Effector CD4-positive, alpha-beta T cell (primary cell): ENCODE measurements around the gene DEGS2.
"Not testable (repeated sequence)": the region's sequence is repeated elsewhere in the genome, so short reads cannot be mapped to it uniquely, and the experiment has no call there.

Source experiments
- DNase-seq: peaks from one replicate; pipeline ENCODE4 v3.0.0-alpha.2; 2020

Gene DEGS2

DNA sequence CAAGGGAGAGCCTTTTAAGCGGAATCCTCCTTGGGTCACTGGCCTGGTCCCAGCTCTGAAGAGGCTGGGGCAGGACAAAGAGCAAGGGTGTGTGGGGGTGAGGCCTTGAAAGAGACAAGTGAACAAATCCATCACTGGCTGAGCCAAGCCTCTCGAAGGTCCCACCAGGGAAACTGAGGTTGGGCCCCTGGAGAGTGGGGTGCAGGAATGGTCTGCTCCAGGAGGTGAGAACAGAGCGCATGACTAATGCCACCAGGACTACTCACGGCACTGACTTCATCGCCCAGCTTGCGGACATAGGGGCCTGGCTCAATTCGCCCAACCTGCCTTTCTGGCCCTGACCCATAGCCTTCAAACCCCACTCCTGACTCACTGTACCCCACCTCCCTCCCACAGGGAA is 19.2 kb upstream of the DEGS2 start:
- DNase-seq, result no peak

DNA sequence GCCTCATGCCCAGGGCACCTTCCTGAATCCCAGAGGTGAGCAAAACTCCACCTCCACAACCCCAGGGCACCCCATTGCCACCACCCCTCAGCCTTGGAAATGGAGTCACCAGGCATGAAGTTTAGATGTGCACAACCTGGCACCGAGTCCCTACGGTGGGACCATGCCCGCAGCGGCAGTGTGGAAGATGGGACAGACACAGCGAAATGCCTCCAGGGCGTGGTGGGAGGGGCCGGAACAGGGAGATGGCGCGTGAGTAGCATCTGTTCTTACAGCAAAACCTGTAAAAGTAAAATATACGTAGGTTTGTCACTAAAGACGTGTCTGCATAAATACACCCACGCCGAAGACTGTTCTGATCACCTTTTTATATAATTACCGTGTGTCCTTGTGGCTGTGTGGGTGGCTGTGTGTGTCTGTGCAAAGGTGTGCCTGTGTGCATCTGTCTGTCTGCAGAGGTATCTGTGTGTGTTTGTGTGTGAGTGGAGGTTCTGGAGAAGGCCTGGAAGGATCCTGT is 17.4 kb upstream of the DEGS2 start:
- no peak for DNase-seq

DNA sequence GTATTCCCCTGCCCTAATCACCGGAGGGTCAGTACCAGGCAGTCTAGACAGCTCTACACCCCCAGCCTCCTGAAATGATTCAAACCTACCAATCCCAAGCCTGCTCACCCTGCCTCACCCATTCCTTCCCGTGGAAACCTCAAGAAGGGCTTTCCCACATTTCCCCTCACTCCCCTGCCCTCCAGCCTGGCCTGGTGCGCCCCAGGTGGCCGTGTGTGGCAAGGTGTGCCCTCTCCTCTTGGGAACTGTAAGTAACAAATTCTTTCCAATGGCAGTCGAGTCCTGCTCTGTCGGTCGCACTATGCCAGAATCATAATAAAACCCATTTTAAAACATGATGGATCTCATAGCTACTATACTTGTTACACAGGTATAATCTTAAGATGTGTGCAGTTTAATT is 13.9 kb upstream of the DEGS2 start:
- DNase-seq, result no peak

DNA sequence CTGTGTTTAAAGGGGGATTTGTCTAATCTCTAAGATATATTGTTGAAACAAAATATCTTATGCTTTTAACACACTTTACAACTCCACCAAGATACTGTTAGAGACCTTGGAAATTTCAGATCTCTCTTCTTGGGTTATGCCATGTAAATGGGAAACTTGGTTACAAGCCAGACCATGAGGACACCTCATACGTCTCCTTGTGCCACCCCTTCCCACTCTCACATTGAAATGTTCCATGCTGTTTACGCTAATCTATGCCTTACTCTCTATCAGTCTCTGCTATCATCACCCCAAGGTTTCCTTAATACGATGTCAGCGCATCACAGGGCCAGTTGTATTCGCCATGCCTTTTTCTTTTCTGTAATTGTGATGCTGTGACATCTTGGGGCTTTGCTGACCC is 13.4 kb upstream of the DEGS2 start:
- DNase-seq, result no peak

DNA sequence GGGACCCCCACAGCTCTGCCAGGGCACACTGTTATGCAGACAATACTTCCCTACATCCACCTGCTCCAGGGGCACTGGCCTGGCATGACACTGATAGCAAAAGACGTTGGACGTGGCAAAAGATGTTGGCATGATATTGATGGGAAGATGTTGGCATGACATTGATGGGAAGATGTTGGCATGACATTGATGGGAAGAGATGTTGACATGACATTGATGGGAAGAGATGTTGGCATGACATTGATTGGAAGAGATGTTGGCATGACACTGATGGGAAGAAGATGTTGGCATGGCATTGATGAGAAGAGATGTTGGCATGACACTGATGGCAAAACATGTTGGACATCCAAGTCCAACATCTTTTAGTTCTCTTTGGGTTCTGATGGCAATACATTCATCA is 11.4 kb upstream of the DEGS2 start:
- no peak for DNase-seq

DNA sequence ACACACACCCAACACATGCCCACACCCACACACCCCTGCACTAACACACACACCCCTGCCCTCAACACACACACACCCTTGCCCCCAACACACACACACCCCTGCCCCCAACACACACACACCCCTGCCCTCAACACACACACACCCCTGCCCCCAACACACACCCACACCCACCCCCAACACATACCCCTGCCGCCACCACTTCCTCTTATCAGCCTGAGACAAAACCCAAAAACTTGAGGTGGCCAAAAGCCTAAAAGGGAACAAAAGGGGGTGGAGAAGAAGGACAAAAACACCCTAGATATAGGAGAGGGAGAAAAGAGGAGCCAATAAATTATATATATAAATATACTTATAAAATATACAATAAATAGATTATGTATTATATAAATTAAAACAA is 9.1 kb upstream of the DEGS2 start:
- DNase-seq, result no peak

DNA sequence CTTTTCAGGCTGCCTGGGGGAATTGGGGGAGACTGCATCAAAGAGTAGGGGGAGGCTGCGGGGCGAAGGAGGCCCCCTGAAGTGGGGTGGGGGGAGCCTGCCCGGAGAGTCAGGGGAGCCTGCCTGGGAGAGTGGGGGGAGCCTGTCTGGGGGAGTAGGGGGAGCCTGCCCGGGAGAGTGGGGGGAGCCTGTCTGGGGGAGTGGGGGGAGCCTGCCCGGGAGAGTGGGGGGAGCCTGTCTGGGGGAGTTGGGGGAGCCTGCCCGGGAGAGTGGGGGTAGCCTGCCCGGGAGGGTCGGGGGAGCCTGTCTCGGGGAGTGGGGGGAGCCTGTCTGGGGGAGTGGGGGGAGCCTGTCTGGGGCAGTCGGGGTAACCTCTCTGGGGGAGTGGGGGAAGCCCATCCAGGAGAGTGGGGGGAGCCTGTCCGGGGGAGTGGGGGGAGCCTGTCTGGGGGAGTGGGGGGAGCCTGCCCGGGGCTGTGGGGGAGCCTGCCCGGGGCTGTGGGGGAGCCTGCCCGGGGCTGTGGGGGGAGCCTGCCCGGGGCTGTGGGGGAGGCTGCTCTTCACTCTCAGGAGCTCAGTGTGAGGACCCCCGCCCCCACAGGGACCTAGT is 6.5 kb upstream of the DEGS2 start:
- no peak for DNase-seq

DNA sequence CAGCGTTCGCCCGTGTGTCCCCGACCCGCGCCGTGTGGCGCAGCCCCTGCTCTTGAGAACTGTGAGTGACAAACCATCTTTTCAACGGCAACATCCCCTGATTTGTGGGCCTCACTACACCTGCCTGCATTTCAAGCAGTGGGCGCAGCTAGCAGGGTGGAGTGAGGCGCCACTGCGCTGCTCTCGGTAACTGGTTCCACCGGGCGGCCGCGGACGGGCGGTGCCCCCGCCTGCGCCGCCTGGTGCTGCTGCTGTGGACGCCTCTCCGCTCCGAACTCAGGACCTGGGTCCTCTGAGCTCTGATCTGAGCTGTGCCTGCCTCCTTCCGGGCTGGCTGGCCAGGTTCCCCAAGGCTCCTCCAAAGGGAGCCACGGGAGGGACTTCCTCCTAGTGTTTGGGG is 5.9 kb upstream of the DEGS2 start:
- no peak for DNase-seq

DNA sequence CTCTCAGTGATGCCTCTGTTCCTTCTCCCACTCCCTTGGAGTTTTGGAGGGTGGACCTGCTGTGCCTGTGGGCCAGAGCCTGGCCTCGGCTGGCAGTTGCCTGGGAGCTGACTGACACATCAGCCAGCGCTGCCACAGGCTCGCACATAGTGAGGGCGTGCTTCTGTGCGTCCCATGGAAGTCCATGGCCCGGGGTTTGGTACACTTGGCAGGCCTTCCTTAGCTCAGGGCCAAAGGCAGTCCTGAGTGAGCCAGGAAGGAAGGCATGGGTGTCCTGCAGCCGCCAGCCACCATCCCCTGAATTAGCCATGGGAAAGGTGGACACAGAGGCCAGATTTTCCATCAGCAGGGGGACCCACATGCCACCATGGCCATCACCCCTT is 1.1 kb upstream of the DEGS2 start:
- DNase-seq, result no peak

DNA sequence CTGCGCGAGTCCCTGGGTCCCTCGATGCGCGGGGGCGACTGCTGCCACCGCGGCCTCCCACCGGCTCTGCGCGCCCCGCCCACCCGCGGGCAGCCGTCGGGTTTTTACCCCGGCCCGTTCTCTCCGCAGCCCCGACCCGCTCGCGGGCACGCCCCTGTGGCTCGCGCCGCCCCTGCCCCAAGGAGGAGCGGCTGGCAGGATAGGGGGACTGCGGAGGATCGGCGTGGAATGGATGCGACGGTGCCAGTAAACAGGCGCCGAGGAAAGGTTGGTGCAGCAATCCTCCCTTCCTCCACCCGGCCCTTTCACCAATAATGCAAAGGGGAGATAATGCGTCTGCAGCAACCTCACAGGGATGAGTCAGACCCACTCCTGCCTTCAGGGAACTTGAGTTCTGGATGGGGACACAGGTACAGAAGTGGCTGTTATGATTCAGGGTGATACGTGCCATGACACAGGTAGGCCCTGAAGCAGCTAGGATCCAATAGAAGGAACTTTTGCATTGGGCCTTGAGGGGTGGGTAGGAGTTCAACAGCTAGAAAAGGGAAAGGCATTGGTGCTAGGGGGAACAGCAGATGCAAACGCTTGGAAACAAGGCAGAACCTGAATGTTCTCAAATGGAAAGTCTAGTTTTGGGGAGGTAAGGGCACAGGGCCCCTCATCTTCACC is 554 bp upstream of the DEGS2 start:
- DNase-seq, result no peak

DNA sequence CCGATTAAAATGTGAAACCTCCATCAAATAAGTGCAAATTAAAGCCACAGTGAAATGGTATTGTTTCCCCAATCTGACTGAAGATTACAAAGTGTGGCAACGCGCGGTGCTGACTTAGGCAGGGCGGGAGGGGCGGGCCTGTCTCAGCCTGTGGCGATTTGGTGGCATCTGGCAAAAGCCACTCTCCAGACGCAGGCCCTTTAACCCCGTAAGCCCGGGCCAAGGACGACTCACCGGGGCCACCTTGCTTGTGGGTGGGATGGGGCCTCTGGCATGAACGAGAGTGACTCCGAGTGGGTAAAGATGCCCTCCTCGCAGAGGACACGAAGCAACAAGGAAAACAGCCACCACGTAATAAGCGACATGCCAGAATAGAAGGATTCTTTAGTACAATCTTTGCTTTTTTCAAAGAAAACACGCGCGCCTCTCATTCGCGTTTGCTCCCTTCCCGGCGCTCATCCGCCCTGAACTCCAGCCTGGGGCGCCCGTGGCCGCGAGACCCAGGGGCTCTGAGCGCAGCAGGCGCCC is 815 bp downstream of the DEGS2 start:
- no peak for DNase-seq

DNA sequence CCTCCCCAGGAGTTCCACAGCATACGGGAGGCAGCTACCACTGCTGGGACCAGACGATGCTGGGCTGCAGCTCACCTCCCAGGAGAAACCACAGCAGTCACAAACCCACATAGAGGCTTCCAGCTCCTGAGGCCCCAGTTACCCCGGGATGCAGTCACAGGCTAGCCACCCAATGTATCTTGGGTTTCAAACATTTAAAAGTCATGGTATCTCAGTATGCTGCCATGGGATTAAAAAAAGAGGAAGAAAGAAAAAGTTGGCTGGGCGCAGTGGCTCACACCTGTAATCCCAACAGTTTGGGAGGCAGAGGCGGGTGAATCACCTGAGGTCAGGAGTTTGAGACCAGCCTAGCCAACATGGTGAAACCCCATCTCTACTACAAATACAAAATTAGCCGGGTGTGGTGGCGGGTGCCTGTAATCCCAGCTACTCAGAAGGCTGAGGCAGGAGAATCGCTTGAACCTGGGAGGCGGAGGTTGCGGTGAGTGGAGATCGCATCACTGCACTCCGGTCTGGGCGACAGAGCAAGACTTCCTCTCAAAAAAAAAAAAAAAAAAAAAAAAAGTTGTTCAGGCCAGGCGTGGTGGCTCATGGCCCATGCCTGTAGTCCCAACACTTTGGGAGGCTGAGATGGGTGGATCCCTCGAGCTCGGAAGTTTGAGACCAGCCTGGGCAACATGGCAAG is 1.8 kb downstream of the DEGS2 start:
- not testable (repeated sequence) for DNase-seq

DNA sequence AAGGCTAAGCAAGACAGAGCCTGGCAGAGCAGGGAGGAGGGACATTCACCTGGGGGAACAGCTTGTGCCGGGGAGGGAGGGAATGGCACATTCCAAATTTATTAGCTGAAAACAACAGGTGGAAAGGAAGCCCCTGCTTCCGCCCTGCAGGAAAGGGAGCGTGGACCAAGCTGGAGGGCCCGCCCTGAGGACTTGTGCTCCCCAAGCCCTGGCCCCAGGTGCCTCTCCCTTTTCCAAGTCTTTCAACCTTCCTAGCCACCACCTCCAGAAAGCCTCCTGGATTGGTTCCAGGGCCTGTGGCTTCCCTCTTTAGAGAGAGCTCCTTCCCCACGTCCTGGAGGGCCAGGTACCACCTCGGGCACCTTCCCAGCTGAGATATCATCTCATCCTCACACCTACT is 2.7 kb downstream of the DEGS2 start:
- no peak for DNase-seq

DNA sequence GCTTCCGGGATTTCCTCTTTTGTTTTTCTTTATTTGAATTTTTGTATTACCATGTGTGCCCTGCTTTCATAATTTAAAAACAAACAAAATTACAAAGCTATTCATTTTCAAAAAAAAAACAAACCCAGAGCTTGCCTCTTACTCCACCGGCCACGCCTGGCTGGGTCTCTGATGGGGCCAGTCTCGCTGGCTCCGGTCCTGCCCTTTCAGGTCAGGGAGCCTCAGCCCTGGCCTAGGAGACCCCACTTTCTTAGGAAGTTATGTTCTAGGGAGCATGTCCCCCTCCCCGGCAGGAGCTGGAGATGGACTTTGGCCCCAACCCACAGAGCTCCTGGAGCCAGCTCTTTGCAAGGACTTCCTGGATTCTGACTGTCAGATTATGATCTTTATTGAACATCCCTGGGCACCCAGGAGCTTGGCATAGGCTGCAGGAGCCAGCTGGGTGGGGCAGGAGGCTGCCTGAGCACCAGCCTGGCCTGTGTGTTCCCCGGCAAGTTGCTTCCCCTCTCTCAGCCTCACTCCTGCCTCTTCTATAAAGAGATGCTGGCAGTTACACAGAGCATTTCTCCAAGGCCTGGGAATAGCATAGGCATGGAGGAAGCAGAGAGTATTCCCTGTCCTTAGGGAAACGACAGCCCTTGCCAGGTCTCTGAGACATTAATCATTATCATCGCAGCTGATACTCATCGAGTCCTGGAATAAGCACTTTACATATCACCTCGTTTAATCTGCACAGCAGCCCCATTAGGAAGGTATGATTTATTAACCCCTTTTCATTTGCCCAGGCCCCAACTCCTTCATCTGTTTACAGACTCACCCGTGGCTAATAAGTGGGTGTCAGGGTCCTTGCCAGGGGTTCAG is 3.5 kb downstream of the DEGS2 start:
- DNase-seq, result no peak

DNA sequence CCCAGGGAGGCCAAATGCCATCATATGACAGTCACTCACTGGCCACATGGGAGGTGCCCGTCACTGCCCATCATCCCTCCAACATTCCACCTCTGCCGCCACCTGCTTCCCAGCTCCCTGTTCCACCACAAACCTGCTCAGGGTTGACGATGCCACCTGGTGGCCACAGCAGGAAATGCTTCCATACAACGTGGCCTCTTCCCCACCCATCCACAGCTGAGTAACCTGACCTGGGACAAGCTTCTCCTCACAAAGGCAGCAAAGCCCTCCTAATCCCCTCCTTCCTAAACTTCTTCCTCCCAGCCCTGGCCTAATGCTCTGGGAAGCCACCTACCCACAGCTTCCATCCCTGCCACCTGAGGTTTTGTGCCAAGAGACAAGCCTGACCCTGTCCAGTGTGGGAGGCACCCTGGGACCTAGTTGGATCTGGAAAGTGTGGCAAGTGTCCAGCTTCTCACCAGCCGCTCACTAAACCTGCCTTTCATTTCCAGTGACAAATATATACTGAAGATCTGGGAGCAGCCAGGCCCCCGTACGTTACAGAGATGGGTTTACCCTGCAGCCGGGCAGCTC is 4.3 kb downstream of the DEGS2 start:
- no peak for DNase-seq

DNA sequence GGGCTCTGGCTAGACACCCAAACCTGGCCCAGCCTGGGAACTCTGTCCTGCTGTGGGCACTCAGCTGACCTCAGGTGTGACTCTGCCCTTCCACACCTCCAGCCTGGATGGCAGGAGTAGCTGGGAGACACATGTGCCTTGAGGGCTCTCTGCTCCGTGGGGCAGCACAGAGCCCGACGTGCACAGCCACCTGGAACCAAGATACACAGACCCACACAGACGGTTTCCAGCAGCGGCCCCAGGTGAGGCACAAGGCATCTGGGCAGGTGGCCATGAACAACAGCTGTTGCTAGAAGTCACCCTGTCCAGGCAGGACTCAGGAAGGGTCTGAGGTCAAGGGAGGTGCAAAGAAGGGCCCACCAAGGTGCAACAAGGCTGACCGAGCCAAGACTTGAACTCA is 5.9 kb downstream of the DEGS2 start:
- no peak for DNase-seq

DNA sequence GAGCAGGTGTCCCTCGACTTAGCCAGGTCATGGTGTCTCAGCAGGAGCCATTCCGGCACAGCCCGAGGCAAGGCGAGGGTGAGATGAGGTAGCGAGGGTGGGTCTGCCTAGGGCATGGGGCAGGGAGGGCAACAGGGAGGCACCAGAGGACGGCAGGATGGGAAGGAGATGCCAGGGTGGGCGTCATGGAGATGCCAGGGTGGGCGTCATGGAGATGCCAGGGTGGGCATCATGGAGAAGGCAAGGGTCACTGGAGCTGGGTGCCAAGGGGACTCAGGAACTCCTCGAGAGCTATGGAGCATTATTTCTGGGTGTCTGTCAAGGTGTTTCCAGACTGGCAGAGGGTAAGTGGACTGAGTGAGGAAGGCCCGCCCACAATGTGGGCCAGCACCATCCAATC is 7.4 kb downstream of the DEGS2 start:
- no peak for DNase-seq

DNA sequence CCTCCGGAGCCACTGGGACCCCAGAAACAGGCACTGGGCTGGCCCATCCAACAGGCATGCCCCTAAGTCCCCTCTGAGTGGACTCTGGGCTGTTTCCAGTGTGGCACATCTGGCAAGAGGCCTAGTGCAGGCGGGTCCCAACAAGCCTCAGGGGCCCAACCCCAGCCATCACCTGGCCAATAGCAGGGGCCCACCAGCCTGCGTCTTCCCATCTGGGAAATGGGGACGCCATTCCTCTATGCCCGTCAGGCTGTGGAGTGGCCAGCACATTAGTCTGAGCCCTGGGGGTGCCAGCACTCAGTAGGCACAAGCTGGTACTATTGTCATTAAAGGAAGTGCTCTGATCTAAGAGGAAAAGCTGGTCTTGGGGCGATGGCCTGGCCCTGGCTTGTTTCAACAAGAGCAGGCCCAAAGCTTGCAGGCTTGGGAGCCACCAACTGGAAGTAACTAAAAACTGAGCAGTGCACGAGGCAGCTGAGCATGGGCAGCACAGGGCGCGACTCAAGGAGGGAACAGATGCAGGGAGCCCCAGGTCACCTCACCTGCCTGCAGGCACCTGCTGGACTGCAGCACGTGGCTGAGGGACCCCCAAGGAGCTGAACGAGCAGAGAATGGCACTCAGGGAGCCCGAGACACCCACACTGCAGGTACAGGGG is 8.4 kb downstream of the DEGS2 start:
- no peak for DNase-seq

DNA sequence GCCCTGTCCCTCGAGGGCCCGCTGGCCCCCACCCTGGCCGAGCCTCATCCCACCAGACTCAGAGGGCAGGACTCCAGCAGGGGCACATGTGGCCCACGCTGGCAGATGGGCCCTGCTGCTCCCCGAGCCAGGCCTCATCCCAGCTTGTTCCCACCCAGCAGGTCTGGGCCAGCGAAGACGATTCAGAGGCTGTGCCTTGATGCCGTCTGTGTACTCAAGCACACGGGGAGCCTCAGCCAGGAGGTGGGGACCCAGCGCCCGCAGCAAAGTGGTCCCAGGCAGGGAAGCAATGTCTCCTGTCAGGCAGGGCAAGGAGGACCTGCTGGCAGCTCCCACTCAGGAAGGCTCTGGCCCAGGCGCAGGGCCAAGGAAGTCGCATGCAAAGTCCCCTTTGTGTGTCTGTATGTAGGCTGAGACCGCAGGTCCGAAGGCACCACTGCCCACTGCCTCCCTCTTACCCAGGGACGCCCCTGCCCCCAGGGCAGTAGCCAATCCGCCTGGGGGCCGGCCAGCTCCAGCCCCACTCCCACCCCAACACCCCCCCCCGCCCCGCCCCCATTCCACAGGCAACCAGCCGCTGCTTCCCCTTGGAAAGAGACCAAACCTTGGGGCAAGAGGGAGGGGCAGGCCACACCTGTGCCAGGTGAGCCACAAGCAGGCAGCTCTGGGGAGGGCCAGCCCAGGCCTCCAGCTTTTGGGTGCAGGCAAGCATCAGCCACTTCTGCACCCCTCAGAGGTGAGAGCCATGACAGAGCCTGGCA is 9.4 kb downstream of the DEGS2 start:
- no peak for DNase-seq

DNA sequence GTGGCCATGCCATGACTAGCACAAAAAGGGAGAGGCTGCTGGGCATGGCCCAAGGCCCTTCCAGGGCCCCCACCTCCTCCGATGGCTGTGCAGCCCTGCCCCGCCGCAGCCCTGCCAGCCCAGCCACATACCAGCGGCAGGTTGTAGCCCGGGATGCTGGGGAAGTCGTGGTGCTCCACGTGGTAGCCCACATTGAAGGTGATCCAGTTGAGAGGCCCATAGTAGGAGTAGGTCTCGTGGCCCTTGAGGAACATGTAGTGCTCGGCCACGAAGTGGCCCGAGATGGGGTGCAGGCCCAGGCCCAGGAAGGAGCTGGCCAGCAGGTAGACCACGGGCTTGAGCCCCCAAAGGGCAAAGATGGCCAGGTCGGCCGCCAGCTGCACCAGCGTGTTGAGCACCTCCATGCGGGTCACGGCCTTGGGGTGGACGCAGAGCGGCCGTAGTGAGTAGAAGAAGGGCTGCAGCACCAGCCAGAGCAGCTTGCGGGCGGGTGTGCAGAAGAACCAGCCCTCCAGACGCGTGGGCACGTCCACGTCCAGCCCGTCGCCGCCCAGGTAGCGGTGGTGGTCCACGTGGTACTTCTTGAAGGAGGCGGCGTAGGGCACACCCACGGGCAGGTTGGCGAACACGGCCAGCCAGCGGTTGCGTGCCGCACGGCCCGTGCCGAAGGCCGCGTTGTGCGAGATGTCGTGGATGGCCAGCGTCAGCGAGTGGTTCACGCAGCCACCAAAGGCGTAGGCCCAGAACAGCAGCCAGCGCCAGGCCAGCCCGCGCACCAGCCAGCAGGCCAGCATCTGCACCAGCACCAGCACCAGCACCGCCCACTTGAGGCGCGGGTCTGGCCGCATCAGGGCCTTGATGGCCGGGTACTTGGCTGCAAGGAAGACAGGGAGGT is 10.4 kb downstream of the DEGS2 start:
- no peak for DNase-seq
